GM12875 (cell line): ENCODE data around the gene FAM169A.
"Not testable (repeated sequence)": the region's sequence is repeated elsewhere in the genome, so short reads cannot be mapped to it uniquely, and the experiment has no call there.

Experiments used
- H3K4me3 ChIP-seq: one replicate; pipeline ENCODE4 v1.5.1; 2011; ENCODE audit warnings: low read depth, low read length, control low read depth
- TF ChIP-seq, protein P1 (sequence below): IDR thresholded peaks from 2 replicates; pipeline ENCODE4 v1.5.1; 2011; ENCODE audit warnings: low read depth, mild to moderate bottlenecking, control low read depth, inconsistent platforms, low read length, moderate library complexity, borderline replicate concordance; ENCODE audit not compliant: insufficient read depth

The FAM169A gene

GRCh38 chr5:74765929-74766328 lies 100.3 kb downstream of the FAM169A start:
- peak overlapping the region; percentile 99 for H3K4me3 ChIP-seq
- TF ChIP-seq, protein P1, sequence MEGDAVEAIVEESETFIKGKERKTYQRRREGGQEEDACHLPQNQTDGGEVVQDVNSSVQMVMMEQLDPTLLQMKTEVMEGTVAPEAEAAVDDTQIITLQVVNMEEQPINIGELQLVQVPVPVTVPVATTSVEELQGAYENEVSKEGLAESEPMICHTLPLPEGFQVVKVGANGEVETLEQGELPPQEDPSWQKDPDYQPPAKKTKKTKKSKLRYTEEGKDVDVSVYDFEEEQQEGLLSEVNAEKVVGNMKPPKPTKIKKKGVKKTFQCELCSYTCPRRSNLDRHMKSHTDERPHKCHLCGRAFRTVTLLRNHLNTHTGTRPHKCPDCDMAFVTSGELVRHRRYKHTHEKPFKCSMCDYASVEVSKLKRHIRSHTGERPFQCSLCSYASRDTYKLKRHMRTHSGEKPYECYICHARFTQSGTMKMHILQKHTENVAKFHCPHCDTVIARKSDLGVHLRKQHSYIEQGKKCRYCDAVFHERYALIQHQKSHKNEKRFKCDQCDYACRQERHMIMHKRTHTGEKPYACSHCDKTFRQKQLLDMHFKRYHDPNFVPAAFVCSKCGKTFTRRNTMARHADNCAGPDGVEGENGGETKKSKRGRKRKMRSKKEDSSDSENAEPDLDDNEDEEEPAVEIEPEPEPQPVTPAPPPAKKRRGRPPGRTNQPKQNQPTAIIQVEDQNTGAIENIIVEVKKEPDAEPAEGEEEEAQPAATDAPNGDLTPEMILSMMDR: no peak

- TF ChIP-seq, protein P1: no peak
- no peak overlapping the region for H3K4me3 ChIP-seq
These were observed 101.0 kb downstream of the FAM169A start for GRCh38 chr5:74765201-74765600.

- no peak overlapping the region for H3K4me3 ChIP-seq
- TF ChIP-seq, protein P1: no peak
These were observed 102.7 kb downstream of the FAM169A start for GRCh38 chr5:74763504-74763903.

GRCh38 chr5:74762599-74762998 lies 103.6 kb downstream of the FAM169A start:
- H3K4me3 ChIP-seq: no peak overlapping the region
- TF ChIP-seq, protein P1: no peak

DNA sequence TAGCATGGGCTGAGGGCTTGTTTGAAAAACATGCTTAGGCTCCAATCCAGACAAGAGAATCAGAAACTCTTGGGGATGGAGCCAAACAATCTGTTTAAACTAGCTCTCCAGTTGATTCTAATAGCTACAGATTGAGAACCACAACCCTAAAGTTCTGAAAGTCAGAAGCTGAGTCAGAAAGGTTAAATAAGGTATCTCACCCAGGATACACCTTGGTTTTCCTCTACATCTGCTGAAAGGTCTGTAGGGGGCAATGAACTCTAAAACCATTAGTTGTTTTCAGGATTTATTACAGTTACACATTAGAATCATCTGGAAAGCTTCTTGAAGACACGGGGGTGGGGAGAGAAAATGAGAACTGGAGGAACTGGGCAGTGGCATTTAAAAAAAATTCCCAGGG lies 104.9 kb downstream of the FAM169A start:
- TF ChIP-seq, protein P1: no peak
- H3K4me3 ChIP-seq: no peak overlapping the region

GRCh38 chr5:74748742-74749141 lies 117.4 kb downstream of the FAM169A start:
- not testable (repeated sequence) for H3K4me3 ChIP-seq

GRCh38 chr5:74738406-74738805 lies 127.8 kb downstream of the FAM169A start:
- TF ChIP-seq, protein P1: no peak
- no peak overlapping the region for H3K4me3 ChIP-seq

DNA sequence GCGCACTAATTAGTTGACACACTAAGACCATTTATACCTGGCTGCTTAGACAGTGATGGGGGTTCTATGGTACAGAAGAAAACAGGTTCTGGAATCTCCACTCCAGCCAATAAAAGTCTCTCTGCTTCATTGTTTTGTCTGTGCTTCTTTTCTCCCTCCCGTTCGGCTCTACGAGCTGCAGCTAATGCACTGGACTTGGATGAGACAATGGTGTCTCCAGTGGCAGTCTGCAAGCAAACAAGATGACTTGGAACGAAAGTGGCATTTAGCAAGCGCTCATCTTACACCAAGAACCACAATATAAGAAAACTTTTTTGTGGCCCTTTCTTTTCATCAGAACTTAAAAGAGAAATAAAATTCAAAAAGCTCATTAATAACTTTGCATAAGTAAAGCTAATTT lies 129.4 kb downstream of the FAM169A start:
- no peak overlapping the region for H3K4me3 ChIP-seq
- TF ChIP-seq, protein P1: no peak
